GM21423 (cell line): ENCODE data around the gene CHERP.
"Not testable (repeated sequence)": the region's sequence is repeated elsewhere in the genome, so short reads cannot be mapped to it uniquely, and the experiment has no call there.

Experiments
- ATAC-seq: cut with Tn5 transposase; IDR thresholded peaks from one replicate; pipeline ENCODE4 v1.9.1; 2021; ENCODE audit warnings: mild to moderate bottlenecking, moderate library complexity; ENCODE audit not compliant: unreplicated experiment

Gene CHERP

GRCh38 chr19:16544473-16545231, 2.4 kb upstream of the CHERP start:
- ATAC-seq: no peak

- ATAC-seq: not testable (repeated sequence)
These were observed 1.5 kb upstream of the CHERP start for GRCh38 chr19:16543734-16544133.

- ATAC-seq: no peak
These were observed 754 bp upstream of the CHERP start for GRCh38 chr19:16542910-16543472.

- no peak for ATAC-seq
These were observed 652 bp downstream of the CHERP start for GRCh38 chr19:16541526-16542044.

- ATAC-seq: no peak
These were observed 1.3 kb downstream of the CHERP start for GRCh38 chr19:16540948-16541347.

- ATAC-seq: no peak
These were observed 5.1 kb downstream of the CHERP start for GRCh38 chr19:16537111-16537510.

GRCh38 chr19:16536130-16536529, 6.1 kb downstream of the CHERP start:
- no peak for ATAC-seq

GRCh38 chr19:16535381-16535780, 6.9 kb downstream of the CHERP start:
- ATAC-seq: no peak

GRCh38 chr19:16532440-16533234, 9.6 kb downstream of the CHERP start:
- no peak for ATAC-seq

- no peak for ATAC-seq
These were observed 10.9 kb downstream of the CHERP start for GRCh38 chr19:16531380-16531669.

- no peak for ATAC-seq
These were observed 11.5 kb downstream of the CHERP start for GRCh38 chr19:16530540-16531379.

GRCh38 chr19:16529466-16530144, 12.6 kb downstream of the CHERP start:
- ATAC-seq: no peak

GRCh38 chr19:16527971-16528521, 14.2 kb downstream of the CHERP start:
- ATAC-seq: no peak

- ATAC-seq: no peak
These were observed 14.8 kb downstream of the CHERP start for GRCh38 chr19:16527334-16527935.

GRCh38 chr19:16525751-16526481, 16.3 kb downstream of the CHERP start:
- ATAC-seq: no peak

GRCh38 chr19:16524991-16525734, 17.1 kb downstream of the CHERP start:
- ATAC-seq: no peak

GRCh38 chr19:16522559-16523377, 19.5 kb downstream of the CHERP start:
- ATAC-seq: no peak
